Liver (tissue), 9 donors: Measurements from ENCODE around the gene NEK5. TPM values are rescaled to one million over a fixed set of nuclear protein-coding genes. Genes with fewer than 3 reads are reported as not detected.

Experiments used
- DNase-seq: peaks from one replicate; pipeline ENCODE4 v3.0.0-alpha.2; 2017; ENCODE audit warnings: low spot score
- H3K27ac ChIP-seq, 2 donors: one replicate each; pipeline ENCODE4 v1.7.0; 2013; ENCODE audit warnings: inconsistent platforms in 2 of 2, low read length in 2 of 2, control low read depth in 1 of 2, low read depth in 1 of 2, mild to moderate bottlenecking in 1 of 2
- H3K27me3 ChIP-seq, 4 donors: one replicate each; pipeline versions ENCODE4 v1.6.1 to v1.7.0; 2013; ENCODE audit warnings: low read length in 3 of 4, inconsistent platforms in 1 of 4, mild to moderate bottlenecking in 1 of 4, moderate library complexity in 1 of 4; ENCODE audit not compliant: control insufficient read depth in 4 of 4, insufficient read depth in 4 of 4
- H3K36me3 ChIP-seq, 4 donors: one replicate each; pipeline versions ENCODE4 v1.6.1 to v1.7.0; 2013; ENCODE audit warnings: low read length in 3 of 4, mild to moderate bottlenecking in 3 of 4, low read depth in 1 of 4, moderate library complexity in 1 of 4; ENCODE audit not compliant: control insufficient read depth in 4 of 4, insufficient read depth in 3 of 4
- H3K4me1 ChIP-seq, 4 donors: one replicate each; pipeline versions ENCODE4 v1.6.1 to v1.7.0; 2013; ENCODE audit warnings: low read length in 3 of 4, mild to moderate bottlenecking in 3 of 4, moderate library complexity in 1 of 4; ENCODE audit not compliant: control insufficient read depth in 4 of 4, insufficient read depth in 4 of 4
- H3K4me3 ChIP-seq, 3 donors: one replicate each; pipeline versions ENCODE4 v1.6.1 to v1.7.0; 2013; ENCODE audit warnings: low read length in 3 of 3, control low read depth in 1 of 3, low read depth in 1 of 3, mild to moderate bottlenecking in 1 of 3
- H3K9ac ChIP-seq, 2 donors: one replicate each; pipeline ENCODE4 v1.7.0; 2013; ENCODE audit warnings: low read length in 2 of 2, mild to moderate bottlenecking in 2 of 2, moderate library complexity in 2 of 2, control low read depth in 1 of 2, low read depth in 1 of 2
- H3K9me3 ChIP-seq, 4 donors: one replicate each; pipeline versions ENCODE4 v1.6.1 to v1.7.0; 2013; ENCODE audit warnings: low read length in 3 of 4; ENCODE audit not compliant: control insufficient read depth in 4 of 4
- ATF3 ChIP-seq: IDR thresholded peaks from 2 replicates; pipeline ENCODE4 v1.6.1; 2016; ENCODE audit warnings: antibody characterized with exemption
- EGR1 ChIP-seq, 2 donors: IDR thresholded peaks; 2 replicates each; pipeline ENCODE4 v1.6.1; 2016 to 2018; ENCODE audit warnings: antibody characterized with exemption in 2 of 2, low read depth in 2 of 2
- FOXA2 ChIP-seq: IDR thresholded peaks from 2 replicates; pipeline ENCODE4 v1.6.1; 2016; ENCODE audit warnings: antibody characterized with exemption
- GABPA ChIP-seq, 2 donors: IDR thresholded peaks in 1 of 2; conservative IDR thresholded peaks in 1 of 2; 2 replicates each; pipeline ENCODE4 v1.6.1; 2016; ENCODE audit warnings: antibody characterized with exemption in 2 of 2, mild to moderate bottlenecking in 1 of 2, moderate library complexity in 1 of 2
- HNF4A ChIP-seq, 2 donors: conservative IDR thresholded peaks; 2 replicates each; pipeline ENCODE4 v1.6.1; 2016; ENCODE audit warnings: antibody characterized with exemption in 2 of 2, mild to moderate bottlenecking in 2 of 2
- HNF4G ChIP-seq: IDR thresholded peaks from 2 replicates; pipeline ENCODE4 v1.6.1; 2016; ENCODE audit warnings: antibody characterized with exemption
- JUND ChIP-seq, 2 donors: IDR thresholded peaks; 2 replicates each; pipeline ENCODE4 v1.6.1; 2016; ENCODE audit warnings: antibody characterized with exemption in 2 of 2
- NR2F2 ChIP-seq: IDR thresholded peaks from 2 replicates; pipeline ENCODE4 v1.6.1; 2016; ENCODE audit warnings: antibody characterized with exemption
- RAD21 ChIP-seq, 2 donors: IDR thresholded peaks; 2 replicates each; pipeline ENCODE4 v1.6.1; 2016; ENCODE audit warnings: antibody characterized with exemption in 2 of 2, mild to moderate bottlenecking in 2 of 2
- RXRA ChIP-seq, 2 donors: IDR thresholded peaks; 2 replicates each; pipeline ENCODE4 v1.6.1; 2017 to 2018; ENCODE audit warnings: antibody characterized with exemption in 2 of 2, mild to moderate bottlenecking in 1 of 2
- SP1 ChIP-seq: IDR thresholded peaks from 2 replicates; pipeline ENCODE4 v1.6.1; 2018; ENCODE audit warnings: antibody characterized with exemption, mild to moderate bottlenecking
- TAF1 ChIP-seq: conservative IDR thresholded peaks from 2 replicates; pipeline ENCODE4 v1.6.1; 2016; ENCODE audit warnings: antibody characterized with exemption, mild to moderate bottlenecking
- YY1 ChIP-seq: IDR thresholded peaks from 2 replicates; pipeline ENCODE4 v1.6.1; 2016; ENCODE audit warnings: antibody characterized with exemption, mild to moderate bottlenecking
- ZBTB33 ChIP-seq: IDR thresholded peaks from 2 replicates; pipeline ENCODE4 v1.6.1; 2016; ENCODE audit warnings: antibody characterized with exemption
- WGBS: extraction: QIAGEN DNeasy Blood & Tissue Kit; methylation state at CpG from one replicate; pipeline ENCODE4 v1.1.7; 2013; 5-methylcytosine and 5-hydroxymethylcytosine counted together
- polyA plus RNA-seq, 2 donors: library from polyadenylated mRNA; stranded (reverse) in 1 of 2; unstranded in 1 of 2; fragments of 200-250 nt in 1 of 2; fragments of >200 nt in 1 of 2; fragmentation: Nextera tagmentation in 1 of 2; extraction: Ambion mirVana in 1 of 2; gene quantifications; one replicate each; pipeline versions ENCODE4 v1.2.1 to v1.2.3, GENCODE V29; 2013 to 2015
- total RNA-seq, 2 donors: library from RNA; depleted of rRNA; stranded (reverse); fragments of >200 nt; gene quantifications; one replicate each; pipeline ENCODE4 v1.2.3, GENCODE V29; 2014
- TF ChIP-seq, protein P1 (sequence below): IDR thresholded peaks from 2 replicates; pipeline ENCODE4 v1.6.1; 2016; ENCODE audit warnings: antibody characterized with exemption, mild to moderate bottlenecking
- TF ChIP-seq, protein P2 (sequence below): fragments of 150-350 bp; IDR thresholded peaks from 2 replicates; pipeline ENCODE4 v1.5.1; 2017; ENCODE audit warnings: improper control_type of control experiment, low read depth, low read length; ENCODE audit not compliant: missing input control
- TF ChIP-seq, protein P3 (sequence below): IDR thresholded peaks from 2 replicates; pipeline ENCODE4 v1.6.1; 2016; ENCODE audit warnings: antibody characterized with exemption
- donor health status: healthy.
- donor health status: healthy.
- donor health status: healthy.
- donor health status: healthy.
- donor health status: healthy.

Gene NEK5
- total and polyA plus RNA-seq, 4 donors = 0.08 to 0.63 (median 0.23) TPM; not detected in 1

- TF ChIP-seq, protein P1, sequence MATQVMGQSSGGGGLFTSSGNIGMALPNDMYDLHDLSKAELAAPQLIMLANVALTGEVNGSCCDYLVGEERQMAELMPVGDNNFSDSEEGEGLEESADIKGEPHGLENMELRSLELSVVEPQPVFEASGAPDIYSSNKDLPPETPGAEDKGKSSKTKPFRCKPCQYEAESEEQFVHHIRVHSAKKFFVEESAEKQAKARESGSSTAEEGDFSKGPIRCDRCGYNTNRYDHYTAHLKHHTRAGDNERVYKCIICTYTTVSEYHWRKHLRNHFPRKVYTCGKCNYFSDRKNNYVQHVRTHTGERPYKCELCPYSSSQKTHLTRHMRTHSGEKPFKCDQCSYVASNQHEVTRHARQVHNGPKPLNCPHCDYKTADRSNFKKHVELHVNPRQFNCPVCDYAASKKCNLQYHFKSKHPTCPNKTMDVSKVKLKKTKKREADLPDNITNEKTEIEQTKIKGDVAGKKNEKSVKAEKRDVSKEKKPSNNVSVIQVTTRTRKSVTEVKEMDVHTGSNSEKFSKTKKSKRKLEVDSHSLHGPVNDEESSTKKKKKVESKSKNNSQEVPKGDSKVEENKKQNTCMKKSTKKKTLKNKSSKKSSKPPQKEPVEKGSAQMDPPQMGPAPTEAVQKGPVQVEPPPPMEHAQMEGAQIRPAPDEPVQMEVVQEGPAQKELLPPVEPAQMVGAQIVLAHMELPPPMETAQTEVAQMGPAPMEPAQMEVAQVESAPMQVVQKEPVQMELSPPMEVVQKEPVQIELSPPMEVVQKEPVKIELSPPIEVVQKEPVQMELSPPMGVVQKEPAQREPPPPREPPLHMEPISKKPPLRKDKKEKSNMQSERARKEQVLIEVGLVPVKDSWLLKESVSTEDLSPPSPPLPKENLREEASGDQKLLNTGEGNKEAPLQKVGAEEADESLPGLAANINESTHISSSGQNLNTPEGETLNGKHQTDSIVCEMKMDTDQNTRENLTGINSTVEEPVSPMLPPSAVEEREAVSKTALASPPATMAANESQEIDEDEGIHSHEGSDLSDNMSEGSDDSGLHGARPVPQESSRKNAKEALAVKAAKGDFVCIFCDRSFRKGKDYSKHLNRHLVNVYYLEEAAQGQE = no peak
- TF ChIP-seq RXRA (IDR thresholded peaks at IDR 0.05) = no peak
- TF ChIP-seq HNF4A (conservative IDR thresholded peaks at IDR 0.05) = no peak
Measured at GRCh38 chr13:52118095-52118494, 10.8 kb downstream of the NEK5 start (continued).

DNA sequence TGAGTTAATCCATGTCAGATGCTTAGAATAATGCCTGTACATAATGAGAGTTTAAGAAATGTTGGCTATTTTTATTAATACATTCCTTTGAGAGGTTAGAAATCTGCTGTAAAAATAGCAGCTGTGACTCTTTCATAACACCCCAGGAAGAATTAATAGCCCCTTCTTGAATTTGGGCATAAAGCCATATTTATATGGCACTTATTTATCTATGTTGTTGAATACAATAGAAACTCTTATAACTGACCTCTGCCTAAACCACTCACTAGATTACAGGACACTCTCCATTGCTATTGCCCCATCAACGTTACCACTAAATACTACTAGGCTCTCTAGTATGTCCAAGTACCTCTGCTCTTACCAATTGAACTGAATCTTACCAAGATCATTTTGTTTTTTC lies 16.3 kb downstream of the NEK5 start:
- no peak for DNase-seq
- Histone ChIP-seq H3K4me3 (no peak overlapping the region), H3K9ac (no peak overlapping the region), H3K27me3 (no peaks in the 10 kb centered on the region), H3K27ac (no peak overlapping the region), H3K9me3 (no peaks in the 10 kb centered on the region), H3K4me1 (no peaks in the 10 kb centered on the region), H3K36me3 (no peaks in the 10 kb centered on the region)
- WGBS = 84% methylated on average over 1 of the region's 1 CpG
- TF ChIP-seq JUND (IDR thresholded peaks at IDR 0.05) (no peak), HNF4A (conservative IDR thresholded peaks at IDR 0.05) (no peak), HNF4G (no peak), YY1 (no peak), ZBTB33 (no peak), TAF1 (no peak), SP1 (no peak), ATF3 (no peak), GABPA (IDR thresholded peaks at IDR 0.05 in 1 of 2, conservative IDR thresholded peaks at IDR 0.05 in 1 of 2) (no peak), NR2F2 (no peak), FOXA2 (no peak), RXRA (IDR thresholded peaks at IDR 0.05) (no peak), RAD21 (IDR thresholded peaks at IDR 0.05) (no peak), EGR1 (IDR thresholded peaks at IDR 0.05; ENCODE audit: low read depth in 2 of 2) (no peak)
- TF ChIP-seq, protein P2, sequence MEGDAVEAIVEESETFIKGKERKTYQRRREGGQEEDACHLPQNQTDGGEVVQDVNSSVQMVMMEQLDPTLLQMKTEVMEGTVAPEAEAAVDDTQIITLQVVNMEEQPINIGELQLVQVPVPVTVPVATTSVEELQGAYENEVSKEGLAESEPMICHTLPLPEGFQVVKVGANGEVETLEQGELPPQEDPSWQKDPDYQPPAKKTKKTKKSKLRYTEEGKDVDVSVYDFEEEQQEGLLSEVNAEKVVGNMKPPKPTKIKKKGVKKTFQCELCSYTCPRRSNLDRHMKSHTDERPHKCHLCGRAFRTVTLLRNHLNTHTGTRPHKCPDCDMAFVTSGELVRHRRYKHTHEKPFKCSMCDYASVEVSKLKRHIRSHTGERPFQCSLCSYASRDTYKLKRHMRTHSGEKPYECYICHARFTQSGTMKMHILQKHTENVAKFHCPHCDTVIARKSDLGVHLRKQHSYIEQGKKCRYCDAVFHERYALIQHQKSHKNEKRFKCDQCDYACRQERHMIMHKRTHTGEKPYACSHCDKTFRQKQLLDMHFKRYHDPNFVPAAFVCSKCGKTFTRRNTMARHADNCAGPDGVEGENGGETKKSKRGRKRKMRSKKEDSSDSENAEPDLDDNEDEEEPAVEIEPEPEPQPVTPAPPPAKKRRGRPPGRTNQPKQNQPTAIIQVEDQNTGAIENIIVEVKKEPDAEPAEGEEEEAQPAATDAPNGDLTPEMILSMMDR = no peak
- TF ChIP-seq, protein P3, sequence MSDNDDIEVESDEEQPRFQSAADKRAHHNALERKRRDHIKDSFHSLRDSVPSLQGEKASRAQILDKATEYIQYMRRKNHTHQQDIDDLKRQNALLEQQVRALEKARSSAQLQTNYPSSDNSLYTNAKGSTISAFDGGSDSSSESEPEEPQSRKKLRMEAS = no peak
- TF ChIP-seq, protein P1 = no peak
